ENCODE measurements around the gene PRR29. TPM values are rescaled to one million over a fixed set of nuclear protein-coding genes. Genes with fewer than 3 reads are reported as not detected.

Gene PRR29
- total and polyA plus RNA-seq, 7 donors, result 0.22 to 0.60 TPM; not detected in 5

DNA sequence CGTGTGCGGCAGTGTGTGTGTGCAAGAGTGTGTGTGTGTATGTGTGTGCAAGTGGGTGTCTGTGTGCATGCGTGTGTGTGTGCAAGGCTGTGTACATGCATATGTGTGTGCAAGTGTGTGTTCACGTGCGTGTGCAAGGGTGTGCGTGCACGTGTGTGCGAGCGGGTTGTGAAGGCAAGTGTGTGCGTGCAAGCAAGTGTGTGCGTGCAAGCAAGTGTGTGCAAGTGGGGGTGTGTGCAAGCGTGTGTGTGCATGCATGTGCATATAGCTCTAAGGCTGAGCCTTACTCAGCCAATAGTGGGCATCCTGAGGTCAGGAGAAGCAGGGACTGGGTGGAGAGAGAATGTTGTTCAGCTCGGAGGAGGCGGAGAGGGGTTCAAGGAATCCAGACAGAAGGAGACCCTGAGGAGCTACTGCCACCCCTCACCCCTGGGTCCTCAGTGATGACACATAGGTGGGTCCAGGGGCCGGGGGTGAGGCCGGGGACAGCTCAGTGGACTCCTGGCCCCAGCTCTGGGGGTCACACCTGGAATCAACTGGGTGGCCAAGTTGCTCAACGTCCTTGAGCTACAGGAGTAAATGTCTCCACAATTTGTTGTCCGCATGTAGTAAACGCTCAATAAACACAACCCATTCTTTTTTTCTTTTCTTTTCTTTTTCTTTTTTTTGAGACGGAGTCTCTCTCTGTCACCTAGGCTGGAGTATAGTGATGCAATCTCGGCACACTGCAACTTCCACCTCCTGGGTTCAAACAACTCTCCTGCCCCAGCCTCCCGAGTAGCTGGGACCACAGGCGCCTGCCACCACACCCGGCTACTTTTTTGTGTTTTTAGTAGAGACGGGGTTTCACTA, 1.8 kb downstream of the PRR29 start:
- Histone ChIP-seq H3K4me3 (no peak overlapping the region), H3K27me3 (peaks cover 14 to 40% (median 32%) of the 10 kb centered on the region in 3 donors), H3K36me3 (no peaks in the 10 kb centered on the region), H3K27ac (no peak overlapping the region), H3K9me3 (no peaks in the 10 kb centered on the region), H3K4me1 (peaks cover 0 to 17% (median 16%) of the 10 kb centered on the region in 4 donors)
- WGBS, 2 donors, result 73 to 87% methylated on average over 25 of the region's 25 CpGs
- intact Hi-C loops (cut with DNase I), result no loop called here
- peak; percentile 58 for DNase-seq
- TF ChIP-seq, protein P1, sequence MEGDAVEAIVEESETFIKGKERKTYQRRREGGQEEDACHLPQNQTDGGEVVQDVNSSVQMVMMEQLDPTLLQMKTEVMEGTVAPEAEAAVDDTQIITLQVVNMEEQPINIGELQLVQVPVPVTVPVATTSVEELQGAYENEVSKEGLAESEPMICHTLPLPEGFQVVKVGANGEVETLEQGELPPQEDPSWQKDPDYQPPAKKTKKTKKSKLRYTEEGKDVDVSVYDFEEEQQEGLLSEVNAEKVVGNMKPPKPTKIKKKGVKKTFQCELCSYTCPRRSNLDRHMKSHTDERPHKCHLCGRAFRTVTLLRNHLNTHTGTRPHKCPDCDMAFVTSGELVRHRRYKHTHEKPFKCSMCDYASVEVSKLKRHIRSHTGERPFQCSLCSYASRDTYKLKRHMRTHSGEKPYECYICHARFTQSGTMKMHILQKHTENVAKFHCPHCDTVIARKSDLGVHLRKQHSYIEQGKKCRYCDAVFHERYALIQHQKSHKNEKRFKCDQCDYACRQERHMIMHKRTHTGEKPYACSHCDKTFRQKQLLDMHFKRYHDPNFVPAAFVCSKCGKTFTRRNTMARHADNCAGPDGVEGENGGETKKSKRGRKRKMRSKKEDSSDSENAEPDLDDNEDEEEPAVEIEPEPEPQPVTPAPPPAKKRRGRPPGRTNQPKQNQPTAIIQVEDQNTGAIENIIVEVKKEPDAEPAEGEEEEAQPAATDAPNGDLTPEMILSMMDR (IDR thresholded peaks at IDR 0.05), result no peak
- TF ChIP-seq EP300 (IDR thresholded peaks at IDR 0.05) (no peak), POLR2A (IDR thresholded peaks at IDR 0.05) (no peak), POLR2AphosphoS5 (IDR thresholded peaks at IDR 0.05) (no peak)

DNA sequence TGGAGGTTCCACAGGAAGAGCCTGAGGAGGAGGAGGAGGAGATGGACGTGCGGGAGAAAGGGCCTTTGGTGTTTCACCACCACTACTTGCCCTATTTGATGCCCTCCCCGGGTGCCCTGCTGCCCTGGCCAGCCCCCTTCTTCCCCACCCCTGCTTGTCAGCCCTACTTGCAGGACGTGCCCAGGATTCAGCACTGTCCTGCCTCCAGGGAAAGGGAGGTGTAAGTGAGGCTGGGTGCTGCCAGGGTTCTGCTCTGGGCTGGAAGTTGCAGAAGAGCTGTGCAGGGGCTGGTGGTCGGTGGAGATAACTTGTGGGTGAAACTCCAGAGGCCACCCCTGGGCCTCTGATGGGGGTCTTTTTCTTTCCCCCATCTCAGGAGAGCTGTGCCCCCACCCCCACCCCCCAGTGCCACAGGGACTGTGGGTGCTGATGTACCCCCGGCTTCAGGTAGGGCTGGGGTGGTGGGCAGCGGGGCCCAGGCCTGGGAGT, 3.0 kb downstream of the PRR29 start:
- peaks cover 0 to 17% (median 16%) of the 10 kb centered on the region in 4 donors for H3K4me1 ChIP-seq
- no peak overlapping the region for H3K4me3 ChIP-seq
- TF ChIP-seq EP300 (IDR thresholded peaks at IDR 0.05) (no peak), POLR2A (IDR thresholded peaks at IDR 0.05) (no peak), POLR2AphosphoS5 (IDR thresholded peaks at IDR 0.05) (no peak)
- TF ChIP-seq, protein P1 (IDR thresholded peaks at IDR 0.05), result no peak
- H3K27me3 ChIP-seq, result peaks cover 14 to 40% (median 32%) of the 10 kb centered on the region in 3 donors
- no peaks in the 10 kb centered on the region for H3K9me3 ChIP-seq
- H3K36me3 ChIP-seq, result no peaks in the 10 kb centered on the region
- intact Hi-C loops (cut with DNase I), result no loop called here
- WGBS, 2 donors, result 85 to 91% methylated on average over 7 of the region's 7 CpGs
- peak overlapping the region in 2 of 4 donors; percentile 25 to 69 for H3K27ac ChIP-seq
- peak; percentile 57 for DNase-seq

DNA sequence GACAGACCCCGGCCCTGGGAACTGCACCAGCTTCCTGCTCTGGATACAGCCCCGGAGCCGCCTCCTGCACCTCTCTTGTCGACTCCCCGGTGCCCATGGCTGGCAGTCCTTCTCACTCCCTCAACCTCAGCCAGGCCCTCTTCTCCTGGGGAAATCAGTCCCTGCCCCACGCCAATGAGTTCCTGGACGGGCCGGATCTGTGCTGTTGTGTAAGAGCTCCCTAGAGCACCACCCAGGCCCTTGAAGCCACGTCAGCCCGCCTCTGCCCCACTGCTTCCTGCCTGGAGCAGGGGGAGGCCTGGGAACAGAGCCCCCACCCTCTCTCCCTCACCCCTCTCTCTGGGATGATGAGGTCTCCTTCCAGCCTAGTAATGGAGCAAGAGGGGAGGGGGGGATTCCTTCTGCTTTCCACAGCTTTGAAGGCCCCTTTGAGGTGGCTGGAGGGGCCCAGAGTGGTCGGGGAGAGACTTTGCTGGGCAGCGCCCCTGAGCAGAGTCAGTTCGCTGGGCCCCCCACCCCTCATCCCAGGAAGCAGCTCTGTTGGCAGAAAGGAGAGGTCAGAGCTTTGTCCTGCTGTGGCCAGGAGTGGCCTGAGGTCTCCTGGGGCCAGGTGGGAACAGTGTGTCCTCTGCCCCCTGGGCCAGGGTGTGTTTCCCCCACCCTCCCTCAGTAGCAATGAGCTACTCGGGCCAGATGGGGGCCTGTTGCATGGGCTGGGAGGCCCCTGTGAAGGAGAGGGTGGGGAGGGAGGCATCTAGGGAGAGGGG, 3.8 kb downstream of the PRR29 start:
- intact Hi-C loops (cut with DNase I), result no loop called here
- 86 to 87% methylated on average over 14 of the region's 14 CpGs for WGBS, 2 donors
- H3K4me3 ChIP-seq, result no peak overlapping the region
- no peaks in the 10 kb centered on the region for H3K9me3 ChIP-seq
- TF ChIP-seq POLR2A (IDR thresholded peaks at IDR 0.05) (no peak), POLR2AphosphoS5 (IDR thresholded peaks at IDR 0.05) (no peak), EP300 (IDR thresholded peaks at IDR 0.05) (no peak)
- TF ChIP-seq, protein P1 (IDR thresholded peaks at IDR 0.05), result no peak
- peak overlapping the region; percentile 23 to 69 (median 28) for H3K27ac ChIP-seq
- peak; percentile 84 for DNase-seq
- no peaks in the 10 kb centered on the region for H3K36me3 ChIP-seq
- H3K4me1 ChIP-seq, result peaks cover 0 to 17% (median 16%) of the 10 kb centered on the region in 4 donors
- H3K27me3 ChIP-seq, result peaks cover 14 to 35% (median 29%) of the 10 kb centered on the region in 3 donors

DNA sequence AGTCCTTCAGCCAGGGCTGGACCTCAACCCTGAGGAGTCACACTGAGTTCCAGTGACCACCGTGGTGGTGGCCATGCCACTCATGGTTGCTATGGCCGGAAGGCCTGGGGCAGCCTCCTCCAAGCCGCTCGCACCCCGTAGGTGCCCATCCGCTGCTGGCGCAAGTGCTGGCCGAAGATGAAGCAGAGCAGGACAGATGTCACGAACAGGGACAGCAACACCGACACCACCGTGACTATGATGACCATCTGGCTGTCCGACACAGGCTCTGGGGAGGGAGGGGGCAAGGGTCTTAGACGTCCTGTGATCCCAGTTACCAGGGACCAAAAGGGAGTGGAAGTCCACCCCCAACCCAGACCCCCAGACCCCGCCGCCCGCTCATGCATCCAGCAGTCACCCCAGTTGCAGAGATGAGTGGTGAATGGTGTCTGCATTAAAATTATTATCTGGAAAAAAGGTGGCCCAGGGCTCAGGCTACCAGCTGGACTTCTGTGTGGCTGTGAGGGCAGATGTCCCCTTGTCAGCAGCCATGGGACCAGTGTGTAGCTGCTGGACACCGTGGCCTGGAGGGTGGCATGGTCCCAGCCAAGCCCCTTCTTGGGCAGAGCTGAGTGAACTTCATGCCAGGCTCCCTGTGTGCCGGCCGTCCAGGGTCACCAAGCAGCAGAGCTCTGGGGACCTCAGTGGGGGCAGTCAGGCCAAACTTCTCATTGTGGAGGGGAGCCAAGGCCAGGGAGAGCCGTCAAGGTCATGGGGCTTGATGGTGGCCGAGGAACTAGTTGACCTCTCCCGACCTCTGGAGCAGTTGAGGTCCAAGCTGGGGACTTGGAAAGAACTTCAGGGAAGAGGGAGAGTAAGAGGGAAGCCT, 4.7 kb downstream of the PRR29 start:
- Histone ChIP-seq H3K4me3 (no peak overlapping the region), H3K4me1 (peaks cover 0 to 11% (median 11%) of the 10 kb centered on the region in 4 donors), H3K27ac (peak overlapping the region in 2 of 4 donors; percentile 24 to 69), H3K9me3 (no peaks in the 10 kb centered on the region), H3K36me3 (no peaks in the 10 kb centered on the region), H3K27me3 (peaks cover 14 to 26% (median 22%) of the 10 kb centered on the region in 3 donors)
- intact Hi-C loops (cut with DNase I), result no loop called here
- DNase-seq, result peak; percentile 64
- WGBS, 2 donors, result 94% methylated on average over 22 of the region's 22 CpGs
- TF ChIP-seq POLR2AphosphoS5 (IDR thresholded peaks at IDR 0.05), result no peak
- TF ChIP-seq, protein P1 (IDR thresholded peaks at IDR 0.05), result no peak

Measured in sigmoid colon (tissue), 7 donors.